NCI-H1436 (cell line): ENCODE measurements around the gene APOLD1.
A peak's percentile ranks its signal among the peaks of the same experiment; 100 is the strongest.
"Not testable (repeated sequence)": the region's sequence is repeated elsewhere in the genome, so short reads cannot be mapped to it uniquely, and the experiment has no call there.

Experiments
- DNase-seq: peaks from one replicate; lab custom pipeline; 2025; lab: John Stamatoyannopoulos, UW

The APOLD1 gene

GRCh38 chr12:12786706-12787601 is 1.5 kb downstream of the APOLD1 start:
- DNase-seq = peak; percentile 69

GRCh38 chr12:12788131-12788530 is 2.7 kb downstream of the APOLD1 start:
- no peak for DNase-seq

GRCh38 chr12:12788675-12789368 is 3.4 kb downstream of the APOLD1 start:
- peak; percentile 61 for DNase-seq

GRCh38 chr12:12790956-12791355 is 5.5 kb downstream of the APOLD1 start:
- no peak for DNase-seq

GRCh38 chr12:12791756-12792369 is 6.4 kb downstream of the APOLD1 start:
- DNase-seq = no peak

- no peak for DNase-seq
Measured at GRCh38 chr12:12792421-12792820, 7.0 kb downstream of the APOLD1 start.

GRCh38 chr12:12794686-12795085 is 9.2 kb downstream of the APOLD1 start:
- no peak for DNase-seq

- DNase-seq = no peak
Measured at GRCh38 chr12:12796171-12796570, 10.7 kb downstream of the APOLD1 start.

- DNase-seq = no peak
Measured at GRCh38 chr12:12796928-12797793, 11.7 kb downstream of the APOLD1 start.

- no peak for DNase-seq
Measured at GRCh38 chr12:12797794-12798152, 12.3 kb downstream of the APOLD1 start.

- no peak for DNase-seq
Measured at GRCh38 chr12:12798480-12798879, 13.0 kb downstream of the APOLD1 start.

GRCh38 chr12:12799163-12799920 is 13.9 kb downstream of the APOLD1 start:
- DNase-seq = no peak

- no peak for DNase-seq
Measured at GRCh38 chr12:12800406-12801180, 15.1 kb downstream of the APOLD1 start.

- DNase-seq = not testable (repeated sequence)
Measured at GRCh38 chr12:12801656-12802055, 16.2 kb downstream of the APOLD1 start.

- no peak for DNase-seq
Measured at GRCh38 chr12:12803186-12803585, 17.7 kb downstream of the APOLD1 start.

GRCh38 chr12:12804011-12804410 is 18.6 kb downstream of the APOLD1 start:
- no peak for DNase-seq

GRCh38 chr12:12804432-12804886 is 19.0 kb downstream of the APOLD1 start:
- DNase-seq = no peak

- no peak for DNase-seq
Measured at GRCh38 chr12:12806784-12807516, 21.5 kb downstream of the APOLD1 start.

- not testable (repeated sequence) for DNase-seq
Measured at GRCh38 chr12:12807517-12807903, 22.1 kb downstream of the APOLD1 start.
